Stimulated activated CD8-positive, alpha-beta memory T cell treated with anti-CD3 and anti-CD28 coated beads, Interleukin-2, amount 100 ng/mL, for 1 hour (primary cell): ENCODE measurements around the gene SLC22A9.

Source experiments
- DNase-seq, 2 donors: peaks; one replicate each; pipeline ENCODE4 v3.0.0-alpha.2; 2020; ENCODE audit warnings: low read depth in 2 of 2

SLC22A9 gene

DNA sequence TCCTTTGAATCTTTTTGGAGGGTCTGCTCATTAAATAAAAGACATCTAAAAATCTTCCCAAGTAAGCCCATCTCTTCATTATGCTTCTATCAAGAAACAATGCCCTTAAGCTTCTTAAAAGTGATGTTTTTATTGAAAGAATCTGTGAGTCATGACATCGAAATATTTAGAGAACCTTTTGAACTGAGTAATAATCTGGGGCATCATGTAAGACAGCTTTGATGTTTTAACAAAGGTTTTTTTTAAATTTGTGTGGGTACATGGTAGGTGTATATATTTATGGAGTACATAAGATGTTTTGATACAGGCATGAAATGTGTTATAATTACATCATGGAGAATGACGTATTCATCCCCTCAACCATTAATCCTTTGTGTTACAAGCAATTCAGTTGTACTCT, 74.6 kb downstream of the SLC22A9 start:
- DNase-seq = no peak

DNA sequence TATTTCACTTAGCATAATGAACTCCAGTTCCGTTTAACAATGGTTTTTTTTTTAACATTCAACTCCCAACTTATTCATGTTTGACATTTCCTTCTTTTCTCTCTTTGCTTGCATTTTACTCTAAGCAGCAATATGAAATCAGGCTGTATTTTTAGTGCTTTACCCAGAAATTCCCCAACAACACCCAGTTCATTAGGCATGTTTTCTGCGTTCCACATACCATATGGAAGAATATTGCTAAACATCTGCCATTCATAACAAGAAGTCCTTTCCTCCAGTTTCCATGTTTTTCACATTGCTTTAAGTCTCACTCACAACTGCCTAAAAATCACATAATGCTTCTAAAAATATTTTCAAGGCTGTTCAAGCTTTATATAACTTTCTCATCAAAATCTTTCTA, 75.5 kb downstream of the SLC22A9 start:
- DNase-seq = no peak

DNA sequence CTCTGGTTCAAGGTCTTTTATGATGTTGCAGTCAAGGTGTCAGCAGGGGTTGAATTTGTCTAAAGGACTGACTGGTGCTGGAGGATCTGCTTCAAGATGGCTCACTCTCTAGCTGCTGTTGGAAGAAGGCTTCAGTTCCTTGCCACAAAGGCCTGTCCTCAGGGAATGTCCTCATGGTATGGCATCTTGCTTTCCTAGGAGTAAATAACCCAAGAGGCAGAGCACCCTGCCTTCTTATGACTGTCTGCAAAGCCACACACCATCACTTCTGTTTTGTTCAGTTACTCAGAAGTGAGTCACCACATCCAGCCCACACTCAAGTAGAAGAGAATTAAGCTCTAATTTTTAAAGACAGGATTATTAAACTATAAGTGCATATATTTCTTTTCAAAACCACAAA, 76.1 kb downstream of the SLC22A9 start:
- no peak for DNase-seq

DNA sequence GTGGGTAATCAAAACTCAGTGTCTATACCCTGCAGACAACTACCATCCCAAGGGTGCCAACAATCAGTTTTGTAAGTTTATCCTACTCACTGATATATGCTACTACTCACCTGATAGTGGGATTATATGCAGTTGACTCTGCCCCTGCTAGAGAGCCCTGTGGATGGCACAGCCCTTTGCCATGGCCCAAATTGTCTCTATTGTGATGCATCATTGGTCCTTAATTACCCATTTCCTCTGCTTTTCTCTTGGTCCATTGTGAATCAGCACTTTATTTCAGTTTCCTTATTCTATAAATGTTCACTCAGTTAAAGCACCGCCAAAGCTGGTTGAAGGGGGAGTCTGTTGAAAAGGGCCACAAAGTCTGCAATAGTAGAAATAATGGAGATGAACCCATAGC, 79.1 kb downstream of the SLC22A9 start:
- no peak for DNase-seq

DNA sequence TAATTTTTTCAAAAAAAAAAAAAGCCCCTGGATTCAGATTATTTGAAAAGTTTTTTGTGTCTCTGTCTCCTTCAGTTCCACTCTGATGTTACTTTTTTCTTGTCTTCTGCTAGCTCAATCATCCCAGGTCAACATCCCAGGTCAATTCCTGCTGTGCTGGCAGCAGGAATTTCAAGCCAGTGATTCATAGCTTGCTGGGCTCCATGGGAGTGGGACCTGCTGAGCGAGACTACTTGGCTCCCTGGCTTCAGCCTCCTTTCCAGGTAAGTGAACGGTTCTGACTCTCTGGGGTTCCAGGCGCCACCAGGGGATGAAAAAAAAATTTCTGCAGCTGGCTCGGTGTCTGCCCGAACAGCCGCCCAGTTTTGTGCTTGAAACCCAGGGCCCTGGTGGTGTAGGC, 90.0 kb downstream of the SLC22A9 start:
- DNase-seq = no peak
